Right ventricle myocardium inferior (tissue), 1 donor: ENCODE results near the gene TRUB1. TPM values are rescaled to one million over a fixed set of nuclear protein-coding genes. Genes with fewer than 3 reads are reported as not detected.
"Not testable (repeated sequence)": the region's sequence is repeated elsewhere in the genome, so short reads cannot be mapped to it uniquely, and the experiment has no call there.

ENCODE experiments used
- ATAC-seq: fragments of 200-7000 bp; cut with Tn5 transposase; one replicate; pipeline ENCODE4 v1.9.1; 2020; ENCODE audit warnings: mild to moderate bottlenecking, moderate library complexity
- DNase-seq: peaks from one replicate; pipeline ENCODE4 v3.0.0; 2021; ENCODE audit errors: missing footprints
- intact Hi-C: fragments of 100-400 bp; cut with DNase I; formaldehyde crosslinking; loops from one replicate; pipeline ENCODE4 v1.11.0; 2022
- total RNA-seq: library from RNA; stranded (reverse); fragmentation: NEBNext Ultra II Directional; extraction: Animal tissue kit (Norgen Biotek cat#: 25700); gene quantifications from one replicate; pipeline ENCODE4 v1.2.1, GENCODE V29; 2021
- donor health status: DM: no; HTN: yes; CAD: no; lungs with severe emphysema.

The TRUB1 gene
- total RNA-seq, 1 donor from 2014 or later, result 13.9 TPM

- DNase-seq (no peak), ATAC-seq (no peak)
- intact Hi-C loops, result no loop called here
Observed at GRCh38 chr10:114920459-114920858, 17.5 kb upstream of the TRUB1 start.

DNA sequence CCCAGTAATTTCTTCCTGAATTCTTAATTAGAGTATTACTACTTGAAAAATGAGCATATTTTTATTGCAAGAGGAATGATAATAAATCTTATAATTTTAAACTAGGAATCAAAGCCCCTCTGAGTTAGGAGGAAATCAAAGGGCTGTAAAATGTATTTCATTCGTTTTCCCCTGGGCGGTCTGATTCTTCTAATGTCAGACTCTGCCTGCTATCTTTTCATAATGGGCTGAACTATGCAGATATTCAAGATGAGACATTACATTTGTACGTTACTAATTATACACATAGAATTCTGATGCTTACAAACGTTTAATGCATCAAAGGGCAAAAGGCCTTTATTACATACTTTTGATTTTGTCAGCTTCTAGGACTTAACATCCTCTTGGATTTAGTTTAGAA lies 16.0 kb upstream of the TRUB1 start:
- intact Hi-C loops, result no loop called here
- no peak for DNase-seq
- ATAC-seq, result no peak

GRCh38 chr10:114923551-114923950 lies 14.4 kb upstream of the TRUB1 start:
- intact Hi-C loops, result no loop called here
- DNase-seq (no peak), ATAC-seq (peak; percentile 85)

- no peak for ATAC-seq
- DNase-seq, result no peak
- intact Hi-C loops, result no loop called here
Observed at GRCh38 chr10:114925587-114926586, 12.1 kb upstream of the TRUB1 start.

DNA sequence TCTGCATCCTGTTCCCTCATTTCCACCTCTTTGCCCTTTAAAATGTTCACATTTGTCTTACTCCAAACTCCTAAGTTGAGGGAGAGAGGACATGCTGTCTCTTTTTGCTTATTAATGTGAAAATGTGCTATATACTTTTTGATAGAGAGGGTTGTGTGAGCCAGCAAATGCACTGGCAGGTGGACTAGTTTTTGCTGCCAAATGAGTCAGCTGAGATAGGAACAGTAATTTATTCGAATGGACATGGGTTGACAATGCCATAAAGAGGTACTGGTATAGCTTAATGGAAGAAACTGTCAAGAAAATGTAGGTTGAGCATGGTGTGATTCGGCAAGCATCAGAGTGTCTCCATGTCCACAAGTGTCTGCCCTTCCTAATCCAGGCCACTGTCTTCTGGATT lies 9.2 kb upstream of the TRUB1 start:
- ATAC-seq (no peak), DNase-seq (no peak)
- intact Hi-C loops, result no loop called here

DNA sequence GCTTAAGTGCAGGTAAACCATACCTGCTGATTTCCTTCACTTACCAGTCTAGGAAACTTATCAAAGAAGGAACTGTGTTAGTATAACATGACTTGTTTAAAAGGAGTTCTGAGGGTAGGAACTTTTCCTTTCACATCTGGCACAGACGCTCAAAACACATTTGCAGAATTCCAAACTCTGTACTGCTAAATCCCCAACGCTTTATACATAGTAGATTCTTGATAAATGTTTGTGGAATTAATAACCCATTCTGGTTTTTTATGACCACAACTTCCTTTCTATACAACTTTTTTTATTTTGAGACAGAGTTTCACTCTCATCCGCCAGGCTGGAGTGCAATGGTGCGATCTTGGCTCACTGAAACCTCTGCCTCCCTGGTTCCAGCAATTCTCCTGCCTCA lies 7.7 kb upstream of the TRUB1 start:
- ATAC-seq, result no peak
- intact Hi-C loops, result no loop called here
- DNase-seq, result no peak

DNA sequence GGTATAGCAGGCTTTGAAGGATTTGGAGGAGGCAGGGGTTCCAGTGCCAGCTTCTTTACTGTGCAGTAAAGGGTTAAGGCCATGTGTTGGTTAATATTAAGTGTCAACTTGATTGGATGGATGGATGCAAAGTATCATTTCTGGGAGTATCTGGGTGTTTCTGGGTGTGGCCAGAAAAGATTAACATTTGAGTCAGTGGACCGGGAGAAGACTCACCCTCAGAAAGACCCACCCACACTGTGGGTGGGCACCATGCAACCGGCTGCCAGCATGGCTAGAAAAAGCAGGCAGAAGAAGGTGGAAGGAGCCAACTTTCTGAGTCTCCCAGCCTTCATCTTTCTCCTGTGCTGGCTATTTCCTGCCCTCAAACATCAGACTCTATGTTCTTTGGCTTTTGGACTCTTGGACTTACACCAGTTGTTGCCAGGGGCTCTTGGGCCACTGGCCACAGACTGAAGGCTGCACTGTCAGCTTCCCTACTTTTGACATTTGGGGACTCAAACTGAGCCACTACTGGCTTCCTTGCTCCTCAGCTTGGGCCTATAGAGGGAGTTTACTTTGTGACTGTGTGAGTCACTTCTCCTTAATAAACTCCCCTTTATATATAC lies 6.8 kb upstream of the TRUB1 start:
- ATAC-seq (no peak), DNase-seq (no peak)
- intact Hi-C loops, result no loop called here

GRCh38 chr10:114932225-114932624 lies 5.8 kb upstream of the TRUB1 start:
- intact Hi-C loops, result no loop called here
- DNase-seq (no peak), ATAC-seq (no peak)

DNA sequence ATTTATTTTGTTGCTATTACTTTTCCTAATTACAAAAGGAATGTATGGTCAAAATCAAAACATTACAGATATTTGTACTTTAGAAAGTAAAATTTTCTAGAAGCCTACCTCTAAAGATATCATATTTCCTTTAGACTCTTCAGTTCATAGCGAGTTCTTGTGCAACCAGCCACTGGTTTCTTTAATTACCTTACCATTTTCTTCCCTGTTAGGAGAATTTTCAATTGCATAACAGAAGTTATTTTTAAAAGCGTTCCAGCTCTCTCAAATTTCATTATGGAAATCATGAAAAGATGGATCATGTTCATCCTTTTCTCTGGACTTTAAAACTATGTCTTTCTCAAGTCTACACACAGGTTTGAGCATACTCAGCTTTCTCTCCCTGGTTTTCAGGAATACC lies 5.0 kb upstream of the TRUB1 start:
- intact Hi-C loops, result no loop called here
- ATAC-seq, result no peak
- no peak for DNase-seq

DNA sequence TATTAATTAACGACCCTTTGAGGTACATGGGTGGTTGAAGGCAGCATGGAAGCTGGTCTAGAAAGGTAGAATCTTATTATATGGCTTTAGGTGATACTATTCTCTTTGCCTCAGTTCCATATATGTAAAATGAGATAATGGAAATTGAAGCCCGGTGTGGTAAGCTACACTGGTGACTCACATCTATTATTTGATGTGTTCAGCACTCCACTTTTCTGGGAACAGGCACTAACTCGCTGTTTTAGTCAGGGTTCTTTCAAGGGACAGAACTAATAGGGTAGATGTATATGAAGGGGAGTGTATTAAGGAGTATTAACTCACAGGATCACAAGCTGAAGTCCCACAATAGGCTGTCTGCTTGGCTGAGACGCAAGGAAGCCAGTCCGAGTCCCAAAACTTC lies 4.4 kb upstream of the TRUB1 start:
- DNase-seq (no peak), ATAC-seq (no peak)
- intact Hi-C loops, result no loop called here

- intact Hi-C loops, ATAC-seq, DNase-seq: not testable (repeated sequence)
Observed at GRCh38 chr10:114933995-114934394, 4.0 kb upstream of the TRUB1 start.

GRCh38 chr10:114938856-114939193 lies 830 bp downstream of the TRUB1 start:
- no peak for ATAC-seq
- no peak for DNase-seq
- intact Hi-C loops, result no loop called here

GRCh38 chr10:114940735-114941134 lies 2.7 kb downstream of the TRUB1 start:
- intact Hi-C loops, result no loop called here
- ATAC-seq (no peak), DNase-seq (no peak)

- ATAC-seq, result peak; percentile 68
- intact Hi-C loops, result no loop called here
- DNase-seq, result no peak
Observed at GRCh38 chr10:114943000-114943399, 5.0 kb downstream of the TRUB1 start.

- no peak for ATAC-seq
- intact Hi-C loops, result no loop called here
- no peak for DNase-seq
Observed at GRCh38 chr10:114953047-114953446, 15.1 kb downstream of the TRUB1 start.

DNA sequence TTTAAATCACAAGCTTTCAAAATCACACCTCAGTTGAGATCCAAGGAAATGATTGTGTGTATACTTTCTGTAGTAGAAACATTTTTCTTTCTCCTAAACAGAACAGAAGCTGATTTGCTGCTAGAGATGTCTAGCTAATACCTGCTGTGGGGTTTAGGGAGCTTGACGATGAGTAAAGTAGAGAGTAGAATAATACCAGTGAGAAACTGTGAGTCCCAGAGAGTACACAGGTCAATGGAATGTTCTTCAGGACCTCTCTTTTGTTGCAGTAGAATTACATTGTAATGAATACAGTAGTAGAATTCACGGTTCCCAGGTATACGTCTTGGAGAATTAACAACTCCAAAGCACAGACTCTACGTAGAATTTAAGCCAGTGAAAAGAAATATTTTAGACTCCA lies 18.0 kb downstream of the TRUB1 start:
- ATAC-seq, result no peak
- DNase-seq, result no peak
- intact Hi-C loops, result no loop called here

GRCh38 chr10:114956466-114956865 lies 18.5 kb downstream of the TRUB1 start:
- ATAC-seq, result peak; percentile 68
- intact Hi-C loops, result no loop called here

GRCh38 chr10:114957122-114957521 lies 19.1 kb downstream of the TRUB1 start:
- ATAC-seq (no peak), DNase-seq (no peak)
- intact Hi-C loops, result no loop called here

More at GRCh38 chr10:114956466-114956865, 18.5 kb downstream of the TRUB1 start:
- DNase-seq, result no peak

DNA sequence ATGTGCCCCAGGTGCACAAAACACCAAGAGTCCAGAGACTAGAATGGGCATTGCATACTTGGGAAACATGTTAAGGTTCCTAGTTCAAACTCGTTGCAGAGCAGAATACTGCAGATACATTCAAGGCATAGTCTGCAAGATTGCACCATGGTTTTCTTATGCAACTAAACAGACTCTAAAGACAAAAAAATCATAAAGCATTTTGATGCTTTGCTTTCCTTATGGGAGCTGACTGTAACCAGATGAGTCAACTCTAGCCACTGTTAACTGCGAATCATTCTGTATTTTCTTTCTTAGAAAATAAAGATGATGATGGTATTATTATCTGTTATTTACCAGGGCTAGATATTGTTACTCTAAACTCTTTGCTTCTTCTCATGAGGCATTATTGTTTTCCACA lies 19.7 kb downstream of the TRUB1 start:
- intact Hi-C loops, result no loop called here
- DNase-seq (no peak), ATAC-seq (no peak)

DNA sequence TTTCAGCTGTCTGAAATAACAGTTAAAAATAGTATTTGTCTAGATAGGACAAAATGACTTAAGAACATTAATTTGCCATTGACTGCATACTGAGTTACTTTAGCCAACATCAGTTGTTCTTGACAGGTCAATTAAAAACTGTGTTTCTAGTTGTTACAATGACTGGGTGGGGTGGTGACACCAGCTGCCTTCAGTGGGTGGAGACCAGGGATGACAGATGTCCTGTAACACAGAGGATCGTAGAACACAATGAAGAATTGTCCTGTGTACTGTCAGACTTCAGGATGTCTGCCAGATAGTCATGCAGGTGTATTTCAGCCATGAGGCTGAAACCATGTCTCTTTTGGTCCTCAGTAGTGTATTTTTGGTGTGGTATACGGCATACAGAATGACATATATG lies 24.4 kb downstream of the TRUB1 start:
- ATAC-seq (no peak), DNase-seq (no peak)
- intact Hi-C loops, result no loop called here
